ENCODE results near the gene ZSWIM7.

GRCh38 chr17:15930426-15930825 lies 69.1 kb downstream of the ZSWIM7 start:
- TF ChIP-seq CTCF (IDR thresholded peaks at IDR 0.05), result no peak
- no peak for TF ChIP-seq POLR2A (IDR thresholded peaks at IDR 0.05)
